Osteocyte (in vitro differentiated cells): ENCODE measurements around the gene RPL36A. TPM values are rescaled to one million over a fixed set of nuclear protein-coding genes. Genes with fewer than 3 reads are reported as not detected.
A peak's percentile ranks its signal among the peaks of the same experiment; 100 is the strongest.

Experiments used
- DNase-seq: peaks from one replicate; pipeline ENCODE4 v3.0.0; 2021; ENCODE audit warnings: mixed read lengths; ENCODE audit not compliant: unreplicated experiment; ENCODE audit errors: extremely low spot score
- H3K27ac Mint-ChIP-seq: one replicate; pipeline ENCODE4 v1.8.0; 2021; ENCODE audit warnings: mild to moderate bottlenecking, mixed read lengths; ENCODE audit not compliant: unreplicated experiment
- H3K27me3 Mint-ChIP-seq: one replicate; pipeline ENCODE4 v1.8.0; 2021; ENCODE audit warnings: mixed read lengths; ENCODE audit not compliant: unreplicated experiment
- H3K36me3 Mint-ChIP-seq: one replicate; pipeline ENCODE4 v1.8.0; 2021; ENCODE audit warnings: mixed read lengths; ENCODE audit not compliant: unreplicated experiment
- H3K4me1 Mint-ChIP-seq: one replicate; pipeline ENCODE4 v1.8.0; 2021; ENCODE audit warnings: mixed read lengths; ENCODE audit not compliant: unreplicated experiment
- H3K4me3 Mint-ChIP-seq: one replicate; pipeline ENCODE4 v1.8.0; 2021; ENCODE audit warnings: mild to moderate bottlenecking, moderate library complexity, mixed read lengths; ENCODE audit not compliant: unreplicated experiment
- H3K9me3 Mint-ChIP-seq: one replicate; pipeline ENCODE4 v1.8.0; 2021; ENCODE audit warnings: mixed read lengths; ENCODE audit not compliant: unreplicated experiment
- total RNA-seq: library from RNA; stranded (reverse); gene quantifications from 2 replicates; pipeline ENCODE4 v1.2.1, GENCODE V29; 2021
- TF ChIP-seq, protein P1 (sequence below): fragments of 200-600 bp; sonication (generic); IDR thresholded peaks from 2 replicates; pipeline ENCODE4 v1.5.0; 2021; ENCODE audit warnings: antibody characterized with exemption, mild to moderate bottlenecking, moderate library complexity

Gene RPL36A
- total RNA-seq, 1 donor from 2014 or later = 266 TPM

- DNase-seq = no peak
- TF ChIP-seq, protein P1, sequence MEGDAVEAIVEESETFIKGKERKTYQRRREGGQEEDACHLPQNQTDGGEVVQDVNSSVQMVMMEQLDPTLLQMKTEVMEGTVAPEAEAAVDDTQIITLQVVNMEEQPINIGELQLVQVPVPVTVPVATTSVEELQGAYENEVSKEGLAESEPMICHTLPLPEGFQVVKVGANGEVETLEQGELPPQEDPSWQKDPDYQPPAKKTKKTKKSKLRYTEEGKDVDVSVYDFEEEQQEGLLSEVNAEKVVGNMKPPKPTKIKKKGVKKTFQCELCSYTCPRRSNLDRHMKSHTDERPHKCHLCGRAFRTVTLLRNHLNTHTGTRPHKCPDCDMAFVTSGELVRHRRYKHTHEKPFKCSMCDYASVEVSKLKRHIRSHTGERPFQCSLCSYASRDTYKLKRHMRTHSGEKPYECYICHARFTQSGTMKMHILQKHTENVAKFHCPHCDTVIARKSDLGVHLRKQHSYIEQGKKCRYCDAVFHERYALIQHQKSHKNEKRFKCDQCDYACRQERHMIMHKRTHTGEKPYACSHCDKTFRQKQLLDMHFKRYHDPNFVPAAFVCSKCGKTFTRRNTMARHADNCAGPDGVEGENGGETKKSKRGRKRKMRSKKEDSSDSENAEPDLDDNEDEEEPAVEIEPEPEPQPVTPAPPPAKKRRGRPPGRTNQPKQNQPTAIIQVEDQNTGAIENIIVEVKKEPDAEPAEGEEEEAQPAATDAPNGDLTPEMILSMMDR = no peak
- H3K36me3 Mint-ChIP-seq = peaks cover 14% of the 10 kb centered on the region
- no peaks in the 10 kb centered on the region for H3K27me3 Mint-ChIP-seq
- H3K4me3 Mint-ChIP-seq = peak overlapping the region; percentile 90
- H3K4me1 Mint-ChIP-seq = peaks cover 12% of the 10 kb centered on the region
- peak overlapping the region; percentile 94 for H3K27ac Mint-ChIP-seq
- peaks cover 4% of the 10 kb centered on the region for H3K9me3 Mint-ChIP-seq
Observed at GRCh38 chrX:101391831-101392230, 1.0 kb downstream of the RPL36A start.

GRCh38 chrX:101393530-101394305 lies 2.9 kb downstream of the RPL36A start:
- peaks cover 14% of the 10 kb centered on the region for H3K36me3 Mint-ChIP-seq
- peaks cover 4% of the 10 kb centered on the region for H3K9me3 Mint-ChIP-seq
- peak overlapping the region; percentile 41 for H3K27ac Mint-ChIP-seq
- no peaks in the 10 kb centered on the region for H3K27me3 Mint-ChIP-seq
- H3K4me1 Mint-ChIP-seq = peaks cover 12% of the 10 kb centered on the region
- TF ChIP-seq, protein P1 = no peak
- DNase-seq = peak; percentile 34
- no peak overlapping the region for H3K4me3 Mint-ChIP-seq

- Mint-ChIP-seq H3K9me3 (peaks cover 4% of the 10 kb centered on the region), H3K4me1 (peaks cover 12% of the 10 kb centered on the region), H3K27me3 (no peaks in the 10 kb centered on the region), H3K36me3 (peaks cover 14% of the 10 kb centered on the region), H3K4me3 (no peak overlapping the region), H3K27ac (peak overlapping the region; percentile 41)
- TF ChIP-seq, protein P1 = no peak
- no peak for DNase-seq
Observed at GRCh38 chrX:101394372-101394771, 3.6 kb downstream of the RPL36A start.

- H3K27me3 Mint-ChIP-seq = no peaks in the 10 kb centered on the region
- peaks cover 14% of the 10 kb centered on the region for H3K36me3 Mint-ChIP-seq
- TF ChIP-seq, protein P1 = no peak
- no peak for DNase-seq
- H3K4me1 Mint-ChIP-seq = peaks cover 12% of the 10 kb centered on the region
- no peak overlapping the region for H3K4me3 Mint-ChIP-seq
- no peak overlapping the region for H3K27ac Mint-ChIP-seq
- peaks cover 4% of the 10 kb centered on the region for H3K9me3 Mint-ChIP-seq
Observed at GRCh38 chrX:101395789-101396188, 5.0 kb downstream of the RPL36A start.

DNA sequence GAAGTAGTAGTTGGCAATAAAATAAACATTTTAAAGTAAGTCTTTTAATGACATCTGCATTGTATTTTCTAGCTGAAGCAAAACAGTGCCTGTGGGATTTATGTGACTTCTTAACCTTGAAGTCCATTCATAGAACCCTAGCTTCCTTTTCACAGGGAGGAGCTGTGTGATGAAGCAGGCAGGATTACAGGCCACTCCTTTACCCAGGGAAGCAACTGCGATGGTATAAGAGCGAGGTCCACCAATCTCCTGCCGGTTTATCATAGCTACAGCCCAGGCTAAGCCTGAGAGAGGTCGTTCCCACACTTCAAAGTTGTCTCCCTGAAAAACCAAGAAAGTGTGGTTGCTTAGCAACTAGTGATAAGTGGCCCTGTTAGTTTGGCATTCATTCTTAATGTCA lies 7.0 kb downstream of the RPL36A start:
- H3K27ac Mint-ChIP-seq = no peak overlapping the region
- peaks cover 4% of the 10 kb centered on the region for H3K4me1 Mint-ChIP-seq
- TF ChIP-seq, protein P1 = no peak
- H3K9me3 Mint-ChIP-seq = peaks cover 4% of the 10 kb centered on the region
- peaks cover 10% of the 10 kb centered on the region for H3K36me3 Mint-ChIP-seq
- H3K4me3 Mint-ChIP-seq = no peak overlapping the region
- H3K27me3 Mint-ChIP-seq = no peaks in the 10 kb centered on the region
- no peak for DNase-seq
